ENCODE results near the gene CDHR3. TPM values are rescaled to one million over a fixed set of nuclear protein-coding genes. Genes with fewer than 3 reads are reported as not detected.

CDHR3 gene
- total and polyA plus RNA-seq, 9 of the 15 experiments (the other 6 are each of a cell fraction or from before 2014, with no cell fraction given), result 0.03 to 0.66 (median 0.24) TPM; not detected in 1

GRCh38 chr7:106041140-106041717 is 78.2 kb downstream of the CDHR3 start (continued):
- peak; percentile 54 to 72 for TF ChIP-seq RAD21 (CRISPR knock-in tag; conservative IDR thresholded peaks at IDR 0.05 in 1 of 2, IDR thresholded peaks at IDR 0.05 in 1 of 2)
- TF ChIP-seq RCOR1 (IDR thresholded peaks at IDR 0.05; ENCODE audit: borderline replicate concordance in 1 of 2, low read depth in 2 of 2, low read length in 2 of 2), result peak in 1 of 2 experiments; percentile 66; a peak in 2 of 4 replicates
- TF ChIP-seq HINFP (tag; conservative IDR thresholded peaks at IDR 0.05; ENCODE audit: low read depth), result no peak
- TF ChIP-seq, protein P1, sequence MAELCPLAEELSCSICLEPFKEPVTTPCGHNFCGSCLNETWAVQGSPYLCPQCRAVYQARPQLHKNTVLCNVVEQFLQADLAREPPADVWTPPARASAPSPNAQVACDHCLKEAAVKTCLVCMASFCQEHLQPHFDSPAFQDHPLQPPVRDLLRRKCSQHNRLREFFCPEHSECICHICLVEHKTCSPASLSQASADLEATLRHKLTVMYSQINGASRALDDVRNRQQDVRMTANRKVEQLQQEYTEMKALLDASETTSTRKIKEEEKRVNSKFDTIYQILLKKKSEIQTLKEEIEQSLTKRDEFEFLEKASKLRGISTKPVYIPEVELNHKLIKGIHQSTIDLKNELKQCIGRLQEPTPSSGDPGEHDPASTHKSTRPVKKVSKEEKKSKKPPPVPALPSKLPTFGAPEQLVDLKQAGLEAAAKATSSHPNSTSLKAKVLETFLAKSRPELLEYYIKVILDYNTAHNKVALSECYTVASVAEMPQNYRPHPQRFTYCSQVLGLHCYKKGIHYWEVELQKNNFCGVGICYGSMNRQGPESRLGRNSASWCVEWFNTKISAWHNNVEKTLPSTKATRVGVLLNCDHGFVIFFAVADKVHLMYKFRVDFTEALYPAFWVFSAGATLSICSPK (IDR thresholded peaks at IDR 0.05; ENCODE audit: borderline replicate concordance), result no peak
- no peak for TF ChIP-seq ZNF707 (CRISPR knock-in tag; conservative IDR thresholded peaks at IDR 0.05)
- TF ChIP-seq ZNF121 (CRISPR knock-in tag; conservative IDR thresholded peaks at IDR 0.05), result no peak
- TF ChIP-seq NFIX (CRISPR knock-in tag; IDR thresholded peaks at IDR 0.05; ENCODE audit: low read depth), result peak; percentile 88
- peak; percentile 65; the same call in 1 of the 2 replicates for TF ChIP-seq NBN (IDR thresholded peaks at IDR 0.05; ENCODE audit: low read depth)
- TF ChIP-seq ARID1B (IDR thresholded peaks at IDR 0.05), result peak; percentile 56
- peak; percentile 56; the same call in 1 of the 2 replicates for TF ChIP-seq EHMT2 (IDR thresholded peaks at IDR 0.05)
- no peak for TF ChIP-seq BRD4 (IDR thresholded peaks at IDR 0.05)
- no peak for TF ChIP-seq NONO (IDR thresholded peaks at IDR 0.05; ENCODE audit: low read depth in 2 of 2, low read length in 1 of 2)

Data from K562 (cell line).